H9 (cell line): ENCODE measurements around the gene NDUFAF2. TPM values are rescaled to one million over a fixed set of nuclear protein-coding genes. Genes with fewer than 3 reads are reported as not detected.

Experiments used
- DNase-seq: peaks from one replicate; pipeline ENCODE4 v3.0.0-alpha.2; 2017
- H2AFZ ChIP-seq: one replicate; pipeline ENCODE4 v1.6.1; 2013; ENCODE audit warnings: mild to moderate bottlenecking, low read length, control low read depth, moderate library complexity
- H2AK5ac ChIP-seq: 2 replicates; pipeline ENCODE4 v1.6.1; 2013; ENCODE audit warnings: low read length, control low read depth, mixed read lengths; ENCODE audit not compliant: insufficient read length
- H2BK120ac ChIP-seq: one replicate; pipeline ENCODE4 v1.6.1; 2013; ENCODE audit warnings: low read depth, mild to moderate bottlenecking, low read length, control low read depth, inconsistent platforms; ENCODE audit not compliant: poor library complexity, severe bottlenecking
- H2BK12ac ChIP-seq: 2 replicates; pipeline ENCODE4 v1.6.1; 2013; ENCODE audit warnings: low read length, control low read depth, mixed read lengths, low read depth; ENCODE audit not compliant: insufficient read length
- H2BK15ac ChIP-seq: 2 replicates; pipeline ENCODE4 v1.6.1; 2013; ENCODE audit warnings: low read depth, low read length, control low read depth
- H2BK20ac ChIP-seq: one replicate; pipeline ENCODE4 v1.6.1; 2013; ENCODE audit warnings: low read depth, mild to moderate bottlenecking, low read length, control low read depth, inconsistent platforms; ENCODE audit not compliant: poor library complexity, severe bottlenecking
- H2BK5ac ChIP-seq: 2 replicates; pipeline ENCODE4 v1.6.1; 2013; ENCODE audit warnings: low read length, control low read depth, mixed read lengths; ENCODE audit not compliant: insufficient read length
- H3K14ac ChIP-seq: 2 replicates; pipeline ENCODE4 v1.6.1; 2013; ENCODE audit warnings: low read length, control low read depth; ENCODE audit not compliant: insufficient read depth
- H3K18ac ChIP-seq: 2 replicates; pipeline ENCODE4 v1.6.1; 2013; ENCODE audit warnings: low read depth, mild to moderate bottlenecking, mixed read lengths, low read length, control low read depth; ENCODE audit not compliant: insufficient read length
- H3K23ac ChIP-seq: 2 replicates; pipeline ENCODE4 v1.6.1; 2013; ENCODE audit warnings: low read length, control low read depth, mixed read lengths, low read depth; ENCODE audit not compliant: insufficient read length
- H3K23me2 ChIP-seq: 2 replicates; pipeline ENCODE4 v1.6.1; 2013; ENCODE audit warnings: low read depth, mild to moderate bottlenecking, mixed read lengths, low read length, control low read depth; ENCODE audit not compliant: insufficient read length, poor library complexity, severe bottlenecking
- H3K27ac ChIP-seq: 2 replicates; pipeline ENCODE4 v1.5.1; 2013; ENCODE audit warnings: low read length, control low read depth, mixed read lengths, low read depth; ENCODE audit not compliant: insufficient read length
- H3K27me3 ChIP-seq: 2 replicates; pipeline ENCODE4 v1.6.1; 2013; ENCODE audit warnings: low read length, control low read depth, inconsistent platforms; ENCODE audit not compliant: insufficient read depth
- H3K4ac ChIP-seq: 2 replicates; pipeline ENCODE4 v1.6.1; 2013; ENCODE audit warnings: low read depth, mild to moderate bottlenecking, control low read depth, inconsistent platforms, low read length, moderate library complexity
- H3K4me1 ChIP-seq: 2 replicates; pipeline ENCODE4 v1.6.1; 2013; ENCODE audit warnings: low read length, control low read depth, inconsistent platforms; ENCODE audit not compliant: insufficient read depth
- H3K4me2 ChIP-seq: 2 replicates; pipeline ENCODE4 v1.6.1; 2013; ENCODE audit warnings: low read length, control low read depth, mixed read lengths; ENCODE audit not compliant: insufficient read length, insufficient read depth
- H3K56ac ChIP-seq: 2 replicates; pipeline ENCODE4 v1.6.1; 2013; ENCODE audit warnings: low read depth, mild to moderate bottlenecking, mixed read lengths, low read length, control low read depth; ENCODE audit not compliant: insufficient read length
- H3K79me1 ChIP-seq: 2 replicates; pipeline ENCODE4 v1.6.1; 2013; ENCODE audit warnings: low read depth, mild to moderate bottlenecking, moderate library complexity, low read length, control low read depth, inconsistent platforms; ENCODE audit not compliant: insufficient read depth, poor library complexity, severe bottlenecking
- H3K79me2 ChIP-seq: 2 replicates; pipeline ENCODE4 v1.6.1; 2013; ENCODE audit warnings: low read length, control low read depth, inconsistent platforms; ENCODE audit not compliant: insufficient read depth
- H3K9ac ChIP-seq: 2 replicates; pipeline ENCODE4 v1.6.1; 2013; ENCODE audit warnings: low read length, control low read depth, mixed read lengths; ENCODE audit not compliant: insufficient read length; ENCODE audit errors: extremely low read depth
- H3K9me3 ChIP-seq: one replicate; pipeline ENCODE4 v1.6.1; 2013; ENCODE audit warnings: low read depth, low read length, inconsistent platforms; ENCODE audit not compliant: control insufficient read depth
- H3T11ph ChIP-seq: one replicate; pipeline ENCODE4 v1.6.1; 2013; ENCODE audit warnings: mild to moderate bottlenecking, low read length, control low read depth, inconsistent platforms
- H4K20me1 ChIP-seq: one replicate; pipeline ENCODE4 v1.6.1; 2013; ENCODE audit not compliant: control insufficient read depth, insufficient read length, insufficient read depth
- H4K5ac ChIP-seq: 2 replicates; pipeline ENCODE4 v1.6.1; 2013; ENCODE audit warnings: low read depth, mild to moderate bottlenecking, mixed read lengths, low read length, control low read depth; ENCODE audit not compliant: insufficient read length
- H4K8ac ChIP-seq: replicated peaks from 2 replicates; pipeline ENCODE4 v1.6.1; 2013; ENCODE audit warnings: low read length, control low read depth, mixed read lengths, low read depth; ENCODE audit not compliant: insufficient read length
- H4K91ac ChIP-seq: 2 replicates; pipeline ENCODE4 v1.6.1; 2013; ENCODE audit warnings: low read depth, mild to moderate bottlenecking, moderate library complexity, mixed read lengths, low read length, control low read depth; ENCODE audit not compliant: insufficient read length
- H3K27ac Mint-ChIP-seq, 3 experiments: 2 replicates in 2 of 3; 3 replicates in 1 of 3; pipeline ENCODE4 v1.8.0; 2020 to 2021; ENCODE audit warnings: mixed read lengths in 3 of 3, mild to moderate bottlenecking in 1 of 3, moderate library complexity in 1 of 3
- H3K27me3 Mint-ChIP-seq: 2 replicates; pipeline ENCODE4 v1.8.0; 2021; ENCODE audit warnings: low read depth, mild to moderate bottlenecking, moderate library complexity, mixed read lengths
- H3K36me3 Mint-ChIP-seq, 3 experiments: 2 replicates in 2 of 3; 3 replicates in 1 of 3; pipeline ENCODE4 v1.8.0; 2020 to 2021; ENCODE audit warnings: low read depth in 3 of 3, mixed read lengths in 3 of 3; ENCODE audit not compliant: insufficient read depth in 1 of 3
- H3K4me1 Mint-ChIP-seq, 2 experiments: 2 replicates each; pipeline ENCODE4 v1.8.0; 2020; ENCODE audit warnings: mixed read lengths in 2 of 2
- H3K4me3 Mint-ChIP-seq, 2 experiments: 2 replicates in 1 of 2; 3 replicates in 1 of 2; pipeline ENCODE4 v1.8.0; 2020 to 2021; ENCODE audit warnings: mild to moderate bottlenecking in 2 of 2, mixed read lengths in 2 of 2, moderate library complexity in 1 of 2
- H3K9me3 Mint-ChIP-seq, 2 experiments: 2 replicates in 1 of 2; 3 replicates in 1 of 2; pipeline ENCODE4 v1.8.0; 2020; ENCODE audit warnings: mild to moderate bottlenecking in 2 of 2, mixed read lengths in 2 of 2, moderate library complexity in 1 of 2
- WGBS: extraction: QIAGEN DNeasy Blood & Tissue Kit; methylation state at CpG from one replicate; pipeline ENCODE4 v1.1.7; 2013; ENCODE audit warnings: missing lambda C conversion rate, low lambda C conversion rate, mixed read lengths; ENCODE audit not compliant: insufficient read length; ENCODE audit errors: extremely low coverage; 5-methylcytosine and 5-hydroxymethylcytosine counted together
- total RNA-seq: library from RNA; stranded (reverse); gene quantifications from 2 replicates; pipeline ENCODE4 v1.2.1, GENCODE V29; 2021
- TF ChIP-seq, protein P1 (sequence below): fragments of 200-600 bp; sonication (generic); conservative IDR thresholded peaks from 3 replicates; pipeline ENCODE4 v1.8.0; 2021; ENCODE audit warnings: antibody characterized with exemption, mild to moderate bottlenecking

NDUFAF2 gene
- total RNA-seq, 1 experiment from 2014 or later: 31.4 TPM

GRCh38 chr5:61198606-61199005 lies 253.6 kb downstream of the NDUFAF2 start:
- Histone ChIP-seq H3K14ac (no peak overlapping the region), H2BK20ac (no peak overlapping the region), H3K18ac (no peak overlapping the region), H3K23me2 (no peaks in the 10 kb centered on the region), H2AK5ac (no peak overlapping the region), H4K5ac (no peak overlapping the region), H3K23ac (no peak overlapping the region), H3K4ac (no peak overlapping the region), H2BK12ac (no peak overlapping the region), H3K79me1 (no peaks in the 10 kb centered on the region), H3K9ac (no peak overlapping the region), H3K56ac (no peak overlapping the region), H4K8ac (no peak overlapping the region), H4K91ac (no peak overlapping the region), H2BK15ac (no peak overlapping the region), H3K9me3 (no peaks in the 10 kb centered on the region), H3K27ac (no peak overlapping the region), H3T11ph (no peak overlapping the region), H3K4me2 (no peak overlapping the region), H2BK5ac (no peak overlapping the region), H2AFZ (no peak overlapping the region), H3K4me1 (no peaks in the 10 kb centered on the region), H3K79me2 (no peaks in the 10 kb centered on the region), H3K27me3 (no peaks in the 10 kb centered on the region), H4K20me1 (no peaks in the 10 kb centered on the region), H2BK120ac (no peak overlapping the region)
- H3K36me3 Mint-ChIP-seq: peaks cover 0 to 2% (median 0%) of the 10 kb centered on the region in 3 experiments; a peak in 2 of 7 replicates
- no peaks in the 10 kb centered on the region for H3K27me3 Mint-ChIP-seq
- no peak overlapping the region for H3K4me3 Mint-ChIP-seq
- peaks cover 0 to 9% of the 10 kb centered on the region in 2 experiments; a peak in 1 of 4 replicates for H3K4me1 Mint-ChIP-seq
- TF ChIP-seq, protein P1, sequence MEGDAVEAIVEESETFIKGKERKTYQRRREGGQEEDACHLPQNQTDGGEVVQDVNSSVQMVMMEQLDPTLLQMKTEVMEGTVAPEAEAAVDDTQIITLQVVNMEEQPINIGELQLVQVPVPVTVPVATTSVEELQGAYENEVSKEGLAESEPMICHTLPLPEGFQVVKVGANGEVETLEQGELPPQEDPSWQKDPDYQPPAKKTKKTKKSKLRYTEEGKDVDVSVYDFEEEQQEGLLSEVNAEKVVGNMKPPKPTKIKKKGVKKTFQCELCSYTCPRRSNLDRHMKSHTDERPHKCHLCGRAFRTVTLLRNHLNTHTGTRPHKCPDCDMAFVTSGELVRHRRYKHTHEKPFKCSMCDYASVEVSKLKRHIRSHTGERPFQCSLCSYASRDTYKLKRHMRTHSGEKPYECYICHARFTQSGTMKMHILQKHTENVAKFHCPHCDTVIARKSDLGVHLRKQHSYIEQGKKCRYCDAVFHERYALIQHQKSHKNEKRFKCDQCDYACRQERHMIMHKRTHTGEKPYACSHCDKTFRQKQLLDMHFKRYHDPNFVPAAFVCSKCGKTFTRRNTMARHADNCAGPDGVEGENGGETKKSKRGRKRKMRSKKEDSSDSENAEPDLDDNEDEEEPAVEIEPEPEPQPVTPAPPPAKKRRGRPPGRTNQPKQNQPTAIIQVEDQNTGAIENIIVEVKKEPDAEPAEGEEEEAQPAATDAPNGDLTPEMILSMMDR: no peak
- H3K9me3 Mint-ChIP-seq: peaks cover 4% of the 10 kb centered on the region in 2 experiments; a peak in 3 of 5 replicates
- no peak overlapping the region; a peak in 1 of 7 replicates for H3K27ac Mint-ChIP-seq
- WGBS: no CpG with 5 or more reads among the region's 2 CpGs
- DNase-seq: no peak
